NCI-H2196 treated with DMSO at 0.1 percent for 48 hours (cell line): ENCODE results near the gene ELMO3.

Experiments used
- DNase-seq: peaks from one replicate; lab custom pipeline; 2025; ENCODE audit not compliant: unreplicated experiment; lab: John Stamatoyannopoulos, UW

ELMO3 gene, protein sequence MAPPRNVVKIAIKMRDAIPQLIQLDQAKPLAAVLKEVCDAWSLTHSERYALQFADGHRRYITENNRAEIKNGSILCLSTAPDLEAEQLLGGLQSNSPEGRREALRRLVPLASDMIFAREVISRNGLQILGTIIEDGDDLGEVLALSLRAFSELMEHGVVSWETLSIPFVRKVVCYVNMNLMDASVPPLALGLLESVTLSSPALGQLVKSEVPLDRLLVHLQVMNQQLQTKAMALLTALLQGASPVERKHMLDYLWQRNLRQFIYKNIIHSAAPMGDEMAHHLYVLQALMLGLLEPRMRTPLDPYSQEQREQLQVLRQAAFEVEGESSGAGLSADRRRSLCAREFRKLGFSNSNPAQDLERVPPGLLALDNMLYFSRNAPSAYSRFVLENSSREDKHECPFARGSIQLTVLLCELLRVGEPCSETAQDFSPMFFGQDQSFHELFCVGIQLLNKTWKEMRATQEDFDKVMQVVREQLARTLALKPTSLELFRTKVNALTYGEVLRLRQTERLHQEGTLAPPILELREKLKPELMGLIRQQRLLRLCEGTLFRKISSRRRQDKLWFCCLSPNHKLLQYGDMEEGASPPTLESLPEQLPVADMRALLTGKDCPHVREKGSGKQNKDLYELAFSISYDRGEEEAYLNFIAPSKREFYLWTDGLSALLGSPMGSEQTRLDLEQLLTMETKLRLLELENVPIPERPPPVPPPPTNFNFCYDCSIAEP

GRCh38 chr16:67199011-67199807 is at the start of gene ELMO3:
Gene ELMO3, plus strand, starts transcription at chr16:67199131. Its CDS starts 196 bp downstream, at chr16:67199327.
- DNase-seq = no peak

GRCh38 chr16:67149276-67150046 is 49.5 kb upstream of the ELMO3 start:
- no peak for DNase-seq

DNA sequence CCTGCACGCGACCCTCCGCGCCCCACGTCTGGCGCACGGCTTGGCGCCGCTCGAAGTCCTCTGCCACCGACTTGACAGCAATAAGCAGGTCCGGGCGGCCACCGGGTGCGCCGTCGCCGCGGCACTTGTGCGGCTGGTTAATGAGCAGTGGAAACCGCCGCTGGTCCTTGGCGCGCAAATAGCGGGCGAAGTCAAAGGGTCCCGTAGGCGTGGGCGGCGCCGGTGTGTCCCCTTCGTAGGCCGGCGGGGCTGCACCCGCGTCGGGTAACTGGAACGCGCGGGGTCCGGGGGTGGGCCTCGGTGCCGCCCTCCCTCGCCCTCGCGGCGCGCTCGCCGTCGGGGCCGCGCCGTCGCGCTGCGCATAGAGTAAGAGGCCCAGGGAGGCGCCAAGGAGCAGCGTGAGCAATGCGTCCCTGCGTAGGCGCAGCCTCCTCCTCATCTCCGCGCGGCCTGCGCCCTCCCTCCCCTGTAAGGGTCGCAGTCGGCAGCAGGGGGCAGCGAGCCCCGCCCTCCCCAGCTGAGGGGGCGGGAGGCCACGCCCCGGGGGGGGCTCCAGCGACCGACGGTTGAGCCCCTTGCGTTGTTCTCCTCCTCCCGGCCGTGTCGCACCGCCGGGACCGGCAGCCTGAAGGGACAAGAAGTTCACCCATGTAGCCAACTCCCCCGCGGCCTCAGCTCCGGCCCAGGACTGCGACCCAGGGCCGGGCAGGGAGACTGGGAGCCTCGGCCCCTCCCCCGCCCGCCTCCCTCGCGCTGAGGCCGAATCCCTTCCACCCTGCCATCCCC is 48.7 kb upstream of the ELMO3 start:
- peak; percentile 24 for DNase-seq

GRCh38 chr16:67150833-67151396 is 48.0 kb upstream of the ELMO3 start, which contains the start of gene B3GNT9:
Gene B3GNT9, minus strand, starts transcription at chr16:67150998. Its CDS starts 513 bp downstream, at chr16:67150485.
- DNase-seq = peak; percentile 24

- DNase-seq = no peak
Measured at GRCh38 chr16:67151431-67152097, 47.4 kb upstream of the ELMO3 start.

GRCh38 chr16:67154578-67155294 is 44.2 kb upstream of the ELMO3 start:
- no peak for DNase-seq

- peak; percentile 12 for DNase-seq
Measured at GRCh38 chr16:67155295-67156142, 43.4 kb upstream of the ELMO3 start.

DNA sequence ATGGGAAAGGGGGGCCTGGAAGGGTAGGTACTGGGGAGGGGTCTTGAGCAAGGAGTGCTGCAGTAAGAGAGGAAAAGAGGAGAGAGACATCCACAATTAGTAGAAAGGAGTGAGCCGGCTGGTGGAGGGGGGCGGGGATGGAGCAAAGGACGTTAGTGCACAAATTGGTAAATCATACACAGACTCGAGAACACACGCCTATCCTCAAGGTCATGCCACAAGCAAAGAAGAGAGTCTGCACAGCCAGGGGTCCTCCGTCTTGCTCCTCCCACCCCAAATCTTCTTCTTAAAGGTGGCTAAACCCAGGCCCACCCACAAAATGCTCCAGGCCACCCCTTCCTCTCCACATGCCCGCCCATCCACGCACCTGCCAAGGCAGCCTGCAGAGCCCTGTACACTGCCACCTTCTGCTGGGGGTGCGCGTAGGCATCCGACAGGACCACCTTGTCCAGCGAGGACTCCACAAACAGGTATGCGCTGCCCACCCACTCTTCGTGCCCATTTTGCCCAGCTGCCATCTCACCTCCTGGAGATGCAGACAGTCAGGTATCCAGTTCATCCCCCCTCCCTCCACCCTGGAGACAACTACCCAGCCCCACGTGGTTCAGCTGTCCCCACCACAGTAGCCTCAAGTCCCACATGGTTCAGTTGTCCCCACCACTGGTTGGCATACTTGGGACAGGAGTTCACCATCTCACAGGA is 42.6 kb upstream of the ELMO3 start:
- DNase-seq = no peak

GRCh38 chr16:67157106-67157748 is 41.7 kb upstream of the ELMO3 start:
- DNase-seq = no peak

- no peak for DNase-seq
Measured at GRCh38 chr16:67157892-67158635, 40.9 kb upstream of the ELMO3 start.

DNA sequence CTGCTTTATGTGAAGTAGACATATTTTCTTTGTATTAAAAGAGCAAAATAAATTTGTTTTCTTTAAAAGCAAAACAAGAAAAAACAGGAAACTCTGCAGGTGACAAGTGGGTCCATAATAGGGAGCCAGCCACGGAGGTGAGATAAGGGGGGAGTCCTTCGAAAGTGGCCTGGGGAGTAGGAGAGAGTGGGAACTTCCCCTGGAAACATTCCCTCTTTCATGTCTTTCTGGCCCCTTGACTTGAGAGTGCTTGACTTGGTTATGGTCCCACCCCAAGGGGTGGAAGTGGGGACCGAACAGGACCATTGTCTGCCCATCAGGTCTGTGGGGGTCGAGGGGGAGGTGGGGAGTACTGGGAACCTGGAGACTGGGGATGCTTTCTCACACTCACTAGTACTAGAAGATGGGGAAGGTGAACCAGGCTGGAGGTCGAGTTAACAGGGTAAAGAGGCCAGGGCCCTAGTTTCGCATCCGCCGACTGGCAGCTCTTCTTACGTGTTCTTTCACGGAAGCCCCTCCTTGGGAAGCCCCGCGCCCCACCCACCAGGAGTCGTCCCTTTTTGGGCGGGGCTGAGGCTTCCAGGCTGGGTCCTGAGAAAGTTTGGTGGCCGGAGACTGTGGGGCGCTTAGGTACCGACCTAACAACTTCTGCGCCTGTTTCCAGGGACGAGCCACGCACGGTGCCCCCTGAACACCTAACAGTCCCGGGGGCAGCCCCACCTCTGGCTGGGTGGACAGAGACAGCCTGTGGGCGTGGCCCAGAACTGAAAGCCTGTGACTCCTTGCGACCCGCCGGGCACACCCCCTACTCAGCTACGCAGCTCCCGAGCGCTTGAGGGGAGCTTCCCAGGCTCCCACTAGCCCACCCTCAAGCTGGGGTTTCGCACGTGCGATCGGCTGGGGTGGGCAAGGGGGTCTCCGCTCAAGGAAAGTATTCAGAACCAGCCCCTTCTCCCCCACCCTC is 40.0 kb upstream of the ELMO3 start:
- no peak for DNase-seq

DNA sequence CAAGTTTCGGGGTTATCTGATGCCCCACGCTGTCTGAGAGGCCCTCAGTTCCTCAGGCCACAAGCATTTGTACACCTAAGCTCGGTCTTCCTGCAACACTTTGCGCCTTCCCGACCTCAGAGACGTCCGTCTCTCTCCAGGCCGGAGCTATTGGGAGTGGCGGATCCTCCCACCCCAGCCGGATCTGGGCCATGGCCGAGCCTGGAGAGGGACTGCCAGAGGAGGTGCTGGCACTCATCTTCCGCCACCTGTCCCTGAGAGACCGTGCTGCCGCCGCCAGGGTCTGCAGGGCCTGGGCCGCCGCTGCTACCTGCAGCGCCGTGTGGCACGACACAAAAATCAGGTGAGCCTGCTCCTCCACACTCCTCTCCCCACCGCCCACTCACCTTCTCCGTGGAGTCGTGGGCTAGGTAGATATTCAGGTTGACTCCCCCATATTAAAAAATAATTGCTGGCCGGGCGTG is 37.3 kb upstream of the ELMO3 start:
- DNase-seq = no peak

GRCh38 chr16:67162506-67163163 is 36.3 kb upstream of the ELMO3 start:
- DNase-seq = peak; percentile 6
